ENCODE data around the gene BMP15.

The BMP15 gene

DNA sequence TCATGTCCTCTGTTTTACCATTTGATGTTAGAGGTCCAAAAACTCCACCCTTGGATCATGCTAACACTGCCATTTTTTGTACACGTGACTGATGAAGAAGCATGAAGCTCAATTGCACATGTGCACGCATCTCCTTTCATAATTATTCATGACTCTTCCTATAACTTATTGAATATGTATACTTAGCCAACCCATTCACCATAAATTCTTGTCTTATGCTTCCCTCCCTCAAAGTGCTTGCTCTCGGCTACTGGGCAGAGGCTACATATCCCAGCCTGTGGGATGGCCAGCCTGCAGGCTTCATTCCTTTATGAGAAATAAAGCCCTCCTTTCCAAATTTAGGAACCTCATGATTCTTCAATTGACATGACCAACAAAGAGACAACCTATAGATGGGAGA is 17.5 kb upstream of the BMP15 start:
- DNase-seq (ENCODE audit: insufficient read length, low spot score), result no peak
- TF ChIP-seq PAX5 (IDR thresholded peaks at IDR 0.05; ENCODE audit: insufficient read depth, low read length, severe bottlenecking) (no peak), POLR2A (IDR thresholded peaks at IDR 0.05; ENCODE audit: low read depth, low read length) (no peak), TAF1 (IDR thresholded peaks at IDR 0.05; ENCODE audit: low read depth, low read length) (no peak), POU2F2 (IDR thresholded peaks at IDR 0.05; ENCODE audit: low read depth, low read length) (no peak), POLR2AphosphoS5 (IDR thresholded peaks at IDR 0.05; ENCODE audit: low read depth, low read length) (no peak), SPI1 (IDR thresholded peaks at IDR 0.05; ENCODE audit: low read depth, low read length) (no peak)
- FAIRE-seq, result no peak

DNA sequence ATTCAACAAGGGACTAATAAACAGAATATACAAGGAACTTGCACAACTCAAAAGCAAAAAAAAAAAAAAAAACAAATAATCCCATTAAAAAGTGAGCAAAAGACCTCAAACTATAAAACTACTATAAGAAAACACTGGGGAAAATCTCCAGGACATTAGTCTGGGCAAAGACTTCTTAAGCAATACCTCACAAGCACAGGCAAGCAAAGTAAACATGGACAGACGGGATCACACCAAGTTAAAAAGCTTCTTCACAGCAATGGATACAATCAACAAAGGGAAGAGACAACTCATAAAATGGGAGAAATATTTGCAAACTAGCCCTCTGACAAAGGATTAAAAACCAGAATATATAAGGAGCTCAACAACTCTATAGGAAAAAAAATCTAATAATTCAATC is 17.1 kb upstream of the BMP15 start:
- DNase-seq (ENCODE audit: insufficient read length, low spot score) (no peak), FAIRE-seq (no peak)
- TF ChIP-seq SPI1 (IDR thresholded peaks at IDR 0.05; ENCODE audit: low read depth, low read length) (no peak), PAX5 (IDR thresholded peaks at IDR 0.05; ENCODE audit: insufficient read depth, low read length, severe bottlenecking) (no peak), POLR2A (IDR thresholded peaks at IDR 0.05; ENCODE audit: low read depth, low read length) (no peak), TAF1 (IDR thresholded peaks at IDR 0.05; ENCODE audit: low read depth, low read length) (no peak), POLR2AphosphoS5 (IDR thresholded peaks at IDR 0.05; ENCODE audit: low read depth, low read length) (no peak), POU2F2 (IDR thresholded peaks at IDR 0.05; ENCODE audit: low read depth, low read length) (no peak)

DNA sequence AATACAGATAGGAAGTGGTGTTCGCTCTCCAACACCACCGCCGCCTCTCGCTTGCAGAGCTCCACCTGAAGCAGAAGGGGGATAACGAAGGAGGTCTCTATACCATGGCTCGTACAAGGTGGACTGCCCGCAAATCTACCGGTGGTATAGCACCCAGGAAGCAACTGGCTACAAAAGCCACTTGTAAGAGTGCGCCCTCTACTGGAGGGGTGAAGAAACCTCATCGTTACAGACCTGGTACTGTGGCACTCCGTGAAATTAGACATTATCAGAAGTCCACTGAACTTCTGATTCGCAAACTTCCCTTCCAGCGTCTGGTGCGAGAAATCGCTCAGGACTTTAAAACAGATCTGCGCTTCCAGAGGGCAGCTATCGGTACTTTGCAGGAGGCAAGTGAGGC is 5.2 kb upstream of the BMP15 start:
- DNase-seq (ENCODE audit: insufficient read length, low spot score) (no peak), FAIRE-seq (no peak)
- TF ChIP-seq PAX5 (IDR thresholded peaks at IDR 0.05; ENCODE audit: insufficient read depth, low read length, severe bottlenecking), result no peak
- TF ChIP-seq SPI1 (IDR thresholded peaks at IDR 0.05; ENCODE audit: low read depth, low read length), result no peak
- no peak for TF ChIP-seq POLR2AphosphoS5 (IDR thresholded peaks at IDR 0.05; ENCODE audit: low read depth, low read length)
- no peak for TF ChIP-seq TAF1 (IDR thresholded peaks at IDR 0.05; ENCODE audit: low read depth, low read length)
- TF ChIP-seq POU2F2 (IDR thresholded peaks at IDR 0.05; ENCODE audit: low read depth, low read length), result no peak
- TF ChIP-seq POLR2A (IDR thresholded peaks at IDR 0.05; ENCODE audit: low read depth, low read length), result no peak

DNA sequence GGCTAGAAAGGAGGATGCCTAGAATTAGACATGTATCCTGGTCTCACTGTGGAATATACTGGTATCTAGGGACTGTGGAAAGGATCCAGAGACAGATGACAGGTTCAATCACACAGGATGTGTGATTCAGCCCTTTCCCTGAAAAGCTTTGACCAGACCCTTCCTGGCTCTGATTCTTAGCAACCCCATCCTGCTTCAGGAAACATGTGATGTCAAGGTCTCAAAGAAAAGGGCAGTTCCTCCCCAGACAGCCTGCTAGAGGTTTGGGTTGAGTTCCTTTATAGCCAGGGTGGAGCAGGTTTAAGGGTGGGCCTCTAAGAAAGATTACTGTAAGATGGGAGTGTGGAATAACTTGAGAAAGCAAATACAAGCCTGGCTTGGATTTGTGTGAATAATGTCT is 3.0 kb downstream of the BMP15 start:
- DNase-seq (ENCODE audit: insufficient read length, low spot score) (no peak), FAIRE-seq (no peak)
- TF ChIP-seq POLR2AphosphoS5 (IDR thresholded peaks at IDR 0.05; ENCODE audit: low read depth, low read length) (no peak), SPI1 (IDR thresholded peaks at IDR 0.05; ENCODE audit: low read depth, low read length) (no peak), TAF1 (IDR thresholded peaks at IDR 0.05; ENCODE audit: low read depth, low read length) (no peak), PAX5 (IDR thresholded peaks at IDR 0.05; ENCODE audit: insufficient read depth, low read length, severe bottlenecking) (no peak), POLR2A (IDR thresholded peaks at IDR 0.05; ENCODE audit: low read depth, low read length) (no peak), POU2F2 (IDR thresholded peaks at IDR 0.05; ENCODE audit: low read depth, low read length) (no peak)

DNA sequence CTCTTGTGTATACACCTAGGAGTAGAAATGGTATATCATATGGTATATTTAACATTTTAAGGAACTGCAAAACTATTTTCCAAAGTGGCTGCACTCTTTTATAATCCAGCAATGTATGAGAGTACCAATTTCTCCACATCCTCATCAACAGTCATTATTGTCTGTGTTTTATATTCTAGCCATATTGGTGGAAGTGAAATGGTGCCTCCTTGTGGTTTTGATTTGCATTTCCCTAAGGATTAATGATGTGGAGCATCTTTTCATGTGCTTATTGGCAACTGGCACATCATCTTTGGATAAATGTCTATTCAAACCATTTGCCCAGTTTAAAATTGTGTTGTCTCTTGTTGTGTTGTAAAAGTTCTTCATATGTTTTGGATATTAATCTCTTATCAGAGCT is 9.6 kb downstream of the BMP15 start:
- TF ChIP-seq POLR2A (IDR thresholded peaks at IDR 0.05; ENCODE audit: low read depth, low read length), result no peak
- no peak for TF ChIP-seq POU2F2 (IDR thresholded peaks at IDR 0.05; ENCODE audit: low read depth, low read length)
- TF ChIP-seq SPI1 (IDR thresholded peaks at IDR 0.05; ENCODE audit: low read depth, low read length), result no peak
- no peak for FAIRE-seq
- no peak for DNase-seq (ENCODE audit: insufficient read length, low spot score)

DNA sequence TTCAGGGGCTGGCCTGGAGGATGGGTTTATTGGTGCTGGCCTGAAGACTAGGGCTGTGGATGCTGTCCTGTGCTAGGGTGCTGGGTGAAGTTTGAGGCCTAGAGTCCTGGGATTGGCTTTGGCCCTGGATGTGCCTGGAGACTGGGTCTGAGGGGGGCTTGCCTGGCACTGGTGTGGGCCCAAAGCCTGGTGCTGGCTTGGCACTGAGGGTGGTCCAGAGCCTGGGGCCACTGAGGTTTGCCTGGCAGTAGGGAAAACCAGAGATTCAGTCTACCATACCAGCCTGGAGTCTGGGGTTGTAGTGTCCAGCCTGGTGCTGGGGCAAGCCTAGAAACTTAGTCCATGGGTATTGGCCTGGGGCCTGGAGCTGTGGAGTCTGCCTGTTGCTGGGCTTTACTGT is 16.6 kb downstream of the BMP15 start:
- no peak for TF ChIP-seq PAX5 (IDR thresholded peaks at IDR 0.05; ENCODE audit: insufficient read depth, low read length, severe bottlenecking)
- TF ChIP-seq POLR2A (IDR thresholded peaks at IDR 0.05; ENCODE audit: low read depth, low read length), result no peak
- TF ChIP-seq POLR2AphosphoS5 (IDR thresholded peaks at IDR 0.05; ENCODE audit: low read depth, low read length), result no peak
- no peak for TF ChIP-seq TAF1 (IDR thresholded peaks at IDR 0.05; ENCODE audit: low read depth, low read length)
- no peak for TF ChIP-seq SPI1 (IDR thresholded peaks at IDR 0.05; ENCODE audit: low read depth, low read length)
- TF ChIP-seq POU2F2 (IDR thresholded peaks at IDR 0.05; ENCODE audit: low read depth, low read length), result no peak
- FAIRE-seq (no peak), DNase-seq (ENCODE audit: insufficient read length, low spot score) (no peak)

DNA sequence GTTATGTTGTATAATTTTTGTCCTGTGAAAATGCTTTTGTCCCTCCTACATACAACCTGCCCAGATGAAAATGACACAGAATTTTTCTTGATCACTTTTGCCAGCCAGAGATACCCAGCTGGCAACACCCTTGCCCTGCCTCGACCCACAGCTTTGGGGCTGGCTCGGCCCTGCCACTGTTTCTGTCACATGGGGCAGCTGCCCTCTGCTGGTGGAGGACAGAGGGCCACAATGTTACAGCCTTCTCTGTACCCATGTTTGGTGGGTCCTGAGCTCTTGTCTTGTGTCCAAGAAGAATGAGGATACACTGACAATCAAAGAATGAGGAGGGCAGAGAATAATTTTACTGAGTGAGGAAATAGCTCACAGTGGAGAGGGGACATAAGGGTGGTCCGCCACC is 31.1 kb downstream of the BMP15 start:
- TF ChIP-seq PAX5 (IDR thresholded peaks at IDR 0.05; ENCODE audit: insufficient read depth, low read length, severe bottlenecking), result no peak
- TF ChIP-seq POLR2AphosphoS5 (IDR thresholded peaks at IDR 0.05; ENCODE audit: low read depth, low read length), result no peak
- TF ChIP-seq POU2F2 (IDR thresholded peaks at IDR 0.05; ENCODE audit: low read depth, low read length), result no peak
- no peak for TF ChIP-seq TAF1 (IDR thresholded peaks at IDR 0.05; ENCODE audit: low read depth, low read length)
- no peak for TF ChIP-seq POLR2A (IDR thresholded peaks at IDR 0.05; ENCODE audit: low read depth, low read length)
- TF ChIP-seq SPI1 (IDR thresholded peaks at IDR 0.05; ENCODE audit: low read depth, low read length), result no peak
- DNase-seq (ENCODE audit: insufficient read length, low spot score) (no peak), FAIRE-seq (no peak)

DNA sequence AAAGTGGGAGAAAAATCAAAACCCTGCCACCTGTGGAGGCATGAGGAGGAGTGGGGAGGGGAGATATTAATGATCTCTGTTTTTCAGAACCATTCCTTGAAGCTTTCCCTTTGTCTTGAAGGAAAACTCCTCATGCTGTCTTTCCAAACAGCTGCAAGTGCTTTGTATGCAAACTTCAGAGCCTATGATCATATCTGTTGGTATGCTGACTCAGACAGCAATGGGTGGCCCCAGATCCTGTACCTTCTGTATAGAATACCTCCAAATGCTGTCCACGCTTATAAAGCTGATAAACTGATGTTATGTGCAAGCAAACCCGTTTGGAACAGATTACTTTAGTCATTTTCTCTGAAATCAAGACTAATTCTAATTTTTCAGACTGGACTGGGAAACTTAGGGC is 31.9 kb downstream of the BMP15 start:
- TF ChIP-seq POU2F2 (IDR thresholded peaks at IDR 0.05; ENCODE audit: low read depth, low read length), result no peak
- no peak for TF ChIP-seq POLR2AphosphoS5 (IDR thresholded peaks at IDR 0.05; ENCODE audit: low read depth, low read length)
- no peak for TF ChIP-seq TAF1 (IDR thresholded peaks at IDR 0.05; ENCODE audit: low read depth, low read length)
- no peak for TF ChIP-seq PAX5 (IDR thresholded peaks at IDR 0.05; ENCODE audit: insufficient read depth, low read length, severe bottlenecking)
- no peak for TF ChIP-seq POLR2A (IDR thresholded peaks at IDR 0.05; ENCODE audit: low read depth, low read length)
- no peak for TF ChIP-seq SPI1 (IDR thresholded peaks at IDR 0.05; ENCODE audit: low read depth, low read length)
- no peak for DNase-seq (ENCODE audit: insufficient read length, low spot score)
- no peak for FAIRE-seq

DNA sequence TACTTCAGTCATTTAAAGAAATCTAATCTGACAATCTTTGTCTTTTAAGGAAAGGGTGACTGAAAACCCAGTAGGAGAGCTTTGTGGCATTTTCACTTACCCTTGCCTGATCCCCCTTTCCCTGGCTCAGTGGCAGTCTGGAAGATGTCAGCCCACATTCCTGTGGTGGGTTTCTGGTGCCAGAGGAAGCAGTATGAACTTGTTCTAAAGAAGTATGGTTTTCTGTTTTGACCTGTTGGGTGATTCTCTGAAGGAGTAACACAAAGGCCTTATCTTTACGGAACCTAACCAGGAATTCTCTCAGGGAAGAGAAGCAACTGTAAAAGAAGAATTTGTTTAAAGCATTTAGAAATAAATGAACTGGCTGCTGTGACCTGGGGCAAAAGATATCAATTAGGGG is 41.9 kb downstream of the BMP15 start:
- FAIRE-seq (no peak), DNase-seq (ENCODE audit: insufficient read length, low spot score) (no peak)
- TF ChIP-seq POLR2A (IDR thresholded peaks at IDR 0.05; ENCODE audit: low read depth, low read length), result no peak
- TF ChIP-seq SPI1 (IDR thresholded peaks at IDR 0.05; ENCODE audit: low read depth, low read length), result no peak

DNA sequence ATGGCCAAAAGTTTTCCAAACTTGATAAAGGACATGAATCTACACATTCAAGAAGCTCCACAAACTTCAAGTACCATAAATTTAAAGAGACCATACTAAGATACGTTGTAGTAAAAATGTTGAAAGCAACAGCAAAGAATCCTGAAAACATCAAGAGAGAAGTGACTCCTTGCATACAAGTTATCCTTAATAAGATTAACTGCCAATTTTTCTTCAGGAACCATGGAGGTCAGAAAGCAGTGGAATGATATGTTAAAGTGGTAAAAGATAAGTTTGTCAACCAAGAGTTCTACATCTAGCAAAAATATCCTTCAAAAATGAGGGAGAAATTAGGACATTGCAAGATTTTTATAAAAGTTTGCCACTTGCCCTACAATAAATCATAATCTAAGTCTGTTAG is 43.3 kb downstream of the BMP15 start:
- DNase-seq (ENCODE audit: insufficient read length, low spot score), result no peak
- no peak for TF ChIP-seq PAX5 (IDR thresholded peaks at IDR 0.05; ENCODE audit: insufficient read depth, low read length, severe bottlenecking)
- no peak for TF ChIP-seq POU2F2 (IDR thresholded peaks at IDR 0.05; ENCODE audit: low read depth, low read length)
- no peak for TF ChIP-seq TAF1 (IDR thresholded peaks at IDR 0.05; ENCODE audit: low read depth, low read length)
- TF ChIP-seq SPI1 (IDR thresholded peaks at IDR 0.05; ENCODE audit: low read depth, low read length), result no peak
- no peak for TF ChIP-seq POLR2AphosphoS5 (IDR thresholded peaks at IDR 0.05; ENCODE audit: low read depth, low read length)
- no peak for TF ChIP-seq POLR2A (IDR thresholded peaks at IDR 0.05; ENCODE audit: low read depth, low read length)
- FAIRE-seq, result no peak
